IMR-90 (cell line): ENCODE measurements around the gene MYO1C. TPM values are rescaled to one million over a fixed set of nuclear protein-coding genes. Genes with fewer than 3 reads are reported as not detected.

ENCODE experiments used
- ATAC-seq: fragments of 200-7000 bp; cut with Tn5 transposase; 2 replicates; pipeline ENCODE4 v1.9.1; 2020; ENCODE audit warnings: low read depth, mild to moderate bottlenecking, moderate library complexity
- BruUV-seq: library from RNA; stranded (reverse); fragments of 400-500 nt; replicated peaks from 2 replicates; lab custom pipeline; 2021; lab: Mats Ljungman, UMichigan
- CTCF ChIA-PET: fragments of 300-600 bp; formaldehyde crosslinking; extraction: SDS; loops from one replicate; lab custom pipeline; 2021; ENCODE audit warnings: antibody characterized with exemption; lab: Yijun Ruan, JAX
- POLR2A ChIA-PET: fragments of 300-600 bp; sonication (Branson Sonifier 250); formaldehyde crosslinking; loops from one replicate; lab custom pipeline; 2022; ENCODE audit warnings: antibody characterized with exemption; ENCODE audit not compliant: unreplicated experiment; lab: Charles Lee
- DNase-seq: peaks from one replicate; pipeline ENCODE4 v3.0.0; 2013
- H2AFZ ChIP-seq: replicated peaks from 2 replicates; pipeline ENCODE3; 2013; ENCODE audit warnings: low read length, mild to moderate bottlenecking; ENCODE audit not compliant: poor library complexity
- H2AK5ac ChIP-seq: 2 replicates; pipeline ENCODE4 v1.6.1; 2013; ENCODE audit warnings: low read depth, low read length, inconsistent platforms
- H2AK9ac ChIP-seq: replicated peaks from 2 replicates; pipeline ENCODE3; 2013; ENCODE audit warnings: mild to moderate bottlenecking, low read depth, low read length, moderate library complexity; ENCODE audit not compliant: poor library complexity
- H2BK120ac ChIP-seq: 2 replicates; pipeline ENCODE4 v1.6.1; 2013; ENCODE audit warnings: low read depth, low read length, inconsistent platforms
- H2BK15ac ChIP-seq: 3 replicates; pipeline ENCODE4 v1.6.1; 2013; ENCODE audit warnings: low read depth, low read length, inconsistent platforms
- H2BK20ac ChIP-seq: 2 replicates; pipeline ENCODE4 v1.6.1; 2013; ENCODE audit warnings: low read depth, mild to moderate bottlenecking, inconsistent platforms, low read length, moderate library complexity
- H2BK5ac ChIP-seq: 2 replicates; pipeline ENCODE4 v1.6.1; 2013; ENCODE audit warnings: mild to moderate bottlenecking, low read depth, low read length, inconsistent platforms; ENCODE audit not compliant: poor library complexity, severe bottlenecking
- H3K14ac ChIP-seq: replicated peaks from 2 replicates; pipeline ENCODE4 v1.6.1; 2013; ENCODE audit warnings: low read depth, low read length, inconsistent platforms
- H3K18ac ChIP-seq: 2 replicates; pipeline ENCODE4 v1.6.1; 2013; ENCODE audit warnings: low read depth, low read length, control low read depth
- H3K23ac ChIP-seq: 2 replicates; pipeline ENCODE4 v1.6.1; 2013; ENCODE audit warnings: low read depth, low read length, inconsistent platforms
- H3K27ac ChIP-seq: 2 replicates; pipeline ENCODE4 v1.5.1; 2013; ENCODE audit warnings: mild to moderate bottlenecking, control low read depth, low read length; ENCODE audit not compliant: insufficient read depth
- H3K27me3 ChIP-seq: 2 replicates; pipeline ENCODE4 v1.6.1; 2013; ENCODE audit warnings: low read length; ENCODE audit not compliant: control insufficient read depth, insufficient read depth
- H3K36me3 ChIP-seq: 2 replicates; pipeline ENCODE4 v1.6.1; 2013; ENCODE audit warnings: low read length, mixed read lengths; ENCODE audit not compliant: control insufficient read depth, insufficient read depth
- H3K4ac ChIP-seq: 2 replicates; pipeline ENCODE4 v1.6.1; 2013; ENCODE audit warnings: low read depth, low read length, inconsistent platforms
- H3K4me1 ChIP-seq: 2 replicates; pipeline ENCODE4 v1.6.1; 2013; ENCODE audit warnings: low read length, mixed read lengths; ENCODE audit not compliant: control insufficient read depth, insufficient read depth
- H3K4me2 ChIP-seq: 2 replicates; pipeline ENCODE4 v1.6.1; 2013; ENCODE audit warnings: low read depth, mild to moderate bottlenecking, control low read depth, low read length, moderate library complexity
- H3K4me3 ChIP-seq: 2 replicates; pipeline ENCODE4 v1.5.1; 2013; ENCODE audit warnings: low read depth, mild to moderate bottlenecking, control low read depth, low read length, moderate library complexity; ENCODE audit not compliant: insufficient read depth
- H3K56ac ChIP-seq: 2 replicates; pipeline ENCODE4 v1.6.1; 2013; ENCODE audit warnings: low read length, inconsistent platforms; ENCODE audit not compliant: insufficient read depth; ENCODE audit errors: extremely low read depth
- H3K79me1 ChIP-seq, 2 experiments: 2 replicates each; pipeline ENCODE4 v1.6.1; 2013; ENCODE audit warnings: low read length in 2 of 2, inconsistent platforms in 1 of 2, low read depth in 1 of 2
- H3K9ac ChIP-seq: 2 replicates; pipeline ENCODE4 v1.6.1; 2013; ENCODE audit warnings: low read depth, low read length, control low read depth
- H3K9me1 ChIP-seq: 2 replicates; pipeline ENCODE4 v1.6.1; 2013; ENCODE audit warnings: low read length, inconsistent platforms; ENCODE audit not compliant: insufficient read depth
- H3K9me3 ChIP-seq: 2 replicates; pipeline ENCODE4 v1.6.1; 2013; ENCODE audit warnings: low read length; ENCODE audit not compliant: control insufficient read depth, insufficient read depth
- H4K20me1 ChIP-seq: 2 replicates; pipeline ENCODE4 v1.6.1; 2013; ENCODE audit warnings: low read length, inconsistent platforms; ENCODE audit not compliant: insufficient read depth
- H4K5ac ChIP-seq: 2 replicates; pipeline ENCODE4 v1.6.1; 2013; ENCODE audit warnings: mild to moderate bottlenecking, low read depth, low read length, control low read depth
- H4K8ac ChIP-seq, 2 experiments: 2 replicates each; pipeline ENCODE4 v1.6.1; 2013; ENCODE audit warnings: low read depth in 2 of 2, low read length in 2 of 2, control low read depth in 1 of 2, inconsistent platforms in 1 of 2
- H4K91ac ChIP-seq: 2 replicates; pipeline ENCODE4 v1.6.1; 2013; ENCODE audit warnings: low read depth, low read length, inconsistent platforms; ENCODE audit not compliant: insufficient read depth
- FOS ChIP-seq: fragments of 150-350 bp; IDR thresholded peaks from 2 replicates; pipeline ENCODE4 v1.6.1; 2016; ENCODE audit warnings: low read depth, low read length
- NFE2L2 ChIP-seq: fragments of 150-350 bp; IDR thresholded peaks from 2 replicates; pipeline ENCODE4 v1.6.1; 2016; ENCODE audit warnings: low read depth, mild to moderate bottlenecking, low read length
- WGBS, 2 experiments: methylation state at CpG; one replicate each; pipeline versions ENCODE4 v1.1.5 to v1.1.7; 2013; ENCODE audit warnings: missing lambda C conversion rate in 2 of 2; ENCODE audit not compliant: insufficient read length in 1 of 2; ENCODE audit errors: extremely low coverage in 2 of 2; 5-methylcytosine and 5-hydroxymethylcytosine counted together
- dilution Hi-C: fragments of 300-500 bp; cut with HindIII; formaldehyde crosslinking; loops from one replicate; pipeline ENCODE4 v1.14.3; 2018; ENCODE audit warnings: low sequenced_read_pairs; ENCODE audit not compliant: unreplicated experiment
- in situ Hi-C: fragments of 300-500 bp; cut with MboI; formaldehyde crosslinking; loops from 3 replicates; pipeline ENCODE4 v1.14.3; 2019; ENCODE audit warnings: low sequenced_read_pairs, inconsistent platforms, mixed read lengths
- intact Hi-C: fragments of 100-400 bp; cut with micrococcal nuclease; formaldehyde crosslinking; loops from 2 replicates; pipeline ENCODE4 v1.10.0; 2022
- polyA plus RNA-seq, 3 experiments: library from polyadenylated mRNA; depleted of rRNA; stranded (reverse); fragments of >200 nt; gene quantifications; 2 replicates each; pipeline ENCODE4 v1.2.3, GENCODE V29; 2012; ENCODE audit warnings: low replicate concordance in 1 of 3
- total RNA-seq: library from RNA; depleted of rRNA; stranded (reverse); fragments of >200 nt; gene quantifications from 2 replicates; pipeline ENCODE4 v1.2.3, GENCODE V29; 2012
- TF ChIP-seq, protein P1 (sequence below): fragments of 150-350 bp; IDR thresholded peaks from 2 replicates; pipeline ENCODE4 v1.6.1; 2016; ENCODE audit warnings: low read depth, mild to moderate bottlenecking, low read length, moderate library complexity, borderline replicate concordance

Gene MYO1C
- total and polyA plus RNA-seq, 2 of the 4 experiments (the other 2 are of a cell fraction), result 162 to 196 TPM

DNA sequence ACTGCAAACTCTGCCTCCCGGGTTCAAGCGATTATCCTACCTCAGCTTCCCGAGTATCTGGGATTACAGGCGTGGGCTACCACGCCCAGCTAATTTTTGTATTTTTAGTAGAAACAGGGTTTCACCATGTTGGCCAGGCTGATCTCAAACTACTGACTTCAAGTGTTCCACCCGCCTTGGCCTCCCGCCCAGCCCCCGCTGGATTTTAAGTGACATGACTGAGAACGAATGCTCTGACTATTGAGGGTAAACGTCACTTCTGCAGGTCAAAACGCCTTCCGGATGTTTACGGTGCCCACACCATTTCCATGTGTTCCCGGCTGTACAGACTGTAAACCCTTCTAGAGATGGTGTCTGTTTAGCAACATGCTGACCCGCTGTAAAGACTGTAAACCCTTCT lies 47.3 kb upstream of the MYO1C start:
- dilution Hi-C loops, result no loop called here
- no peak overlapping the region for H3K4me3 ChIP-seq
- no peak for TF ChIP-seq NFE2L2
- TF ChIP-seq, protein P1, sequence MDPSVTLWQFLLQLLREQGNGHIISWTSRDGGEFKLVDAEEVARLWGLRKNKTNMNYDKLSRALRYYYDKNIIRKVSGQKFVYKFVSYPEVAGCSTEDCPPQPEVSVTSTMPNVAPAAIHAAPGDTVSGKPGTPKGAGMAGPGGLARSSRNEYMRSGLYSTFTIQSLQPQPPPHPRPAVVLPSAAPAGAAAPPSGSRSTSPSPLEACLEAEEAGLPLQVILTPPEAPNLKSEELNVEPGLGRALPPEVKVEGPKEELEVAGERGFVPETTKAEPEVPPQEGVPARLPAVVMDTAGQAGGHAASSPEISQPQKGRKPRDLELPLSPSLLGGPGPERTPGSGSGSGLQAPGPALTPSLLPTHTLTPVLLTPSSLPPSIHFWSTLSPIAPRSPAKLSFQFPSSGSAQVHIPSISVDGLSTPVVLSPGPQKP, result no peak
- no peak for TF ChIP-seq FOS
- in situ Hi-C loops, result no loop called here
- peaks cover 44% of the 10 kb centered on the region for H3K36me3 ChIP-seq
- no peak overlapping the region for H2BK120ac ChIP-seq
- no peak overlapping the region for H2BK15ac ChIP-seq
- DNase-seq, result no peak
- no peak overlapping the region for H3K9ac ChIP-seq
- 63% methylated on average over 3 of the region's 15 CpGs; no CpG with 5 or more reads in 1 of the 2 experiments for WGBS, 2 experiments
- peaks cover 4% of the 10 kb centered on the region; the same call in 1 of the 2 replicates for H3K9me1 ChIP-seq
- H2AK9ac ChIP-seq, result no peak overlapping the region
- no peak overlapping the region for H2BK20ac ChIP-seq
- POLR2A ChIA-PET, result no interaction called here
- peaks cover 11% of the 10 kb centered on the region; the same call in 1 of the 2 replicates for H4K20me1 ChIP-seq
- H3K79me1 ChIP-seq, result peaks cover 6 to 23% of the 10 kb centered on the region in 2 experiments
- no peaks in the 10 kb centered on the region for H3K9me3 ChIP-seq
- no TSS peak for BruUV-seq
- no peak overlapping the region for H3K23ac ChIP-seq
- H2BK5ac ChIP-seq, result no peak overlapping the region
- H3K56ac ChIP-seq, result no peak overlapping the region
- no peak overlapping the region for H3K27ac ChIP-seq
- H3K14ac ChIP-seq, result no peak overlapping the region
- H2AK5ac ChIP-seq, result no peak overlapping the region
- H4K8ac ChIP-seq, result no peak overlapping the region
- no peaks in the 10 kb centered on the region for H3K27me3 ChIP-seq
- H4K91ac ChIP-seq, result no peak overlapping the region
- peaks cover 2% of the 10 kb centered on the region; the same call in 1 of the 2 replicates for H3K4me1 ChIP-seq
- H3K18ac ChIP-seq, result no peak overlapping the region
- CTCF ChIA-PET, result no interaction called here
- no peak overlapping the region for H2AFZ ChIP-seq
- ATAC-seq, result no peak
- no peak overlapping the region for H4K5ac ChIP-seq
- H3K4ac ChIP-seq, result no peak overlapping the region
- no peak overlapping the region for H3K4me2 ChIP-seq
- intact Hi-C loops, result no loop called here
